Dedifferentiated amniotic fluid mesenchymal stem cell (primary cell): ENCODE results near the gene MLN.
A peak's percentile ranks its signal among the peaks of the same experiment; 100 is the strongest.

Experiments used
- DNase-seq: peaks from one replicate; pipeline ENCODE4 v3.0.0-alpha.2; 2016; ENCODE audit errors: extremely low spot score

MLN gene, protein sequence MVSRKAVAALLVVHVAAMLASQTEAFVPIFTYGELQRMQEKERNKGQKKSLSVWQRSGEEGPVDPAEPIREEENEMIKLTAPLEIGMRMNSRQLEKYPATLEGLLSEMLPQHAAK

GRCh38 chr6:33803571-33804053 lies at the start of gene MLN:
TSS of gene MLN (minus strand) at chr6:33804003. CDS start at chr6:33801163, 2,840 bp downstream.
- no peak for DNase-seq

GRCh38 chr6:33853026-33853425 lies 49.2 kb upstream of the MLN start:
- DNase-seq: no peak

DNA sequence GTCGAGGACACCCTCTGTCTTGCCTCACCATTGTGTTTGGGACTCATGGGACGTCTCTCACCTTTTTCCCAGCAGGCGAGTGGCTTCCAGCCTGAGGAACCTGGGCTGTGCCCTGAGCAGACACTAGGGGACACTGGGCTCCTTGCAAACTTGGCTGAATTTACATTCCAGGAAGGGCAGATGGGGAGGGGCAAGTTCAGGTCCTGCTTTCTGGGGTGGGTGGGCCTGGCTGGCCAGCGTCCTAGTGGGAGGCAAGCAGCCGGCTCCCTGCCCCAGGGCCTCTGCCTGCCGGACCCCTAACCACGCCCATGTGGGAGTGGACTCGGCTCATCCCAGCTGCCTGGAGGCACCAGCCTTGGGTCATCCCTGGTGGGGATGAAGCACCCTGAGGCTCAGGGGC lies 48.2 kb upstream of the MLN start:
- no peak for DNase-seq

DNA sequence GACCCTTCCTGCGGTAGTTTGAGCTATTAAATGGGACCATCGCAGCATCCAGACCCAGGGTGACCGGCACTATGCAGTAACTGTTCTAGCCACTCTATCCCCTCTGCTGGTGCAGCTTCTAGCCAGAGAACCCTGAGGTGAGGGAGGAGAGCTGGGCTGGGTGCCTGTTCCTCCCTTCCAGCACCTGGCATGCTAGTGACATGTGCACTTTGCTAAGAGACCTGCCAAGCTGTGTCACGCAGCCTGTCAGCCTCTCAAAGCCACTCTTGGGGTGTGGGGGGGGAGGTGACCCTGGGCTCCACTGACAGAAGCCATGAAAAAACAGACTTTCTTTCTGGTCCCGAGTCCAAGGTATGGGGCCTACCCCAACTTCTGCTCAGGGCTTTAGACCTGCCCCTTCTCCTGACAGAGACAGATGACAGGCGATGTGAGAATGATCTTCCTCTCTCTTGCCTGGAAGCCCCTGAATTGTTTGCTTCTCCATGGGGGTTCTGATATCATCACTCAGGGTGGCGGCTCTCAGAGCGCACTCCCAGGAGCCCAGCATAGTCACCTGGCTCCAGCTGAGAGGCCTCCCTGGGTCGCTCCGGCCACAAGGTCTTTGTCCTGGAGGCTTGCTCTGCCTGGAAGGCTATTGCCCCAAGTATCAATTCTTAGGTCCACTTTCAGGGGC lies 47.2 kb upstream of the MLN start:
- no peak for DNase-seq

DNA sequence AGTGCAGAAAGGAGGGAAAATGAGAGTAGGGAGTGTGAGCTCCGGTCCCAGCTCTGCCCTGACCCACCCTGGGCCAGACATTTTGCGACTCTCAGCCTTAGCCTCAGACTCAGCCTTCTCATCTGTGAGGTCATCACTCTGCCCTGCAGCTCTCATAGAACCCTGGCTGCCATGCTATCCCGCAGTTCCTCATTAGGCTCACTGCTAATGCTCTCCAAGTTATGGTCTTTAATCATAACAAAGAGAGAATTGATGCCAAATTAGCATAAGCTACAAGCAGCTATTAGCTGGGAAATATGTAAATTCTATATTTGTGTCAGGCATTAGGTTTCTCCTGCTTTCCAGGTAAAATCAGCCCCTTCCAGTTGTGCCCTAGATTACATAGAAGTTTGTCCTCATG lies 46.5 kb upstream of the MLN start:
- no peak for DNase-seq

GRCh38 chr6:33849500-33850075 lies 45.8 kb upstream of the MLN start:
- DNase-seq: no peak

GRCh38 chr6:33848484-33848883 lies 44.7 kb upstream of the MLN start:
- DNase-seq: no peak

GRCh38 chr6:33847867-33848266 lies 44.1 kb upstream of the MLN start:
- DNase-seq: no peak

GRCh38 chr6:33847078-33847477 lies 43.3 kb upstream of the MLN start:
- DNase-seq: no peak

DNA sequence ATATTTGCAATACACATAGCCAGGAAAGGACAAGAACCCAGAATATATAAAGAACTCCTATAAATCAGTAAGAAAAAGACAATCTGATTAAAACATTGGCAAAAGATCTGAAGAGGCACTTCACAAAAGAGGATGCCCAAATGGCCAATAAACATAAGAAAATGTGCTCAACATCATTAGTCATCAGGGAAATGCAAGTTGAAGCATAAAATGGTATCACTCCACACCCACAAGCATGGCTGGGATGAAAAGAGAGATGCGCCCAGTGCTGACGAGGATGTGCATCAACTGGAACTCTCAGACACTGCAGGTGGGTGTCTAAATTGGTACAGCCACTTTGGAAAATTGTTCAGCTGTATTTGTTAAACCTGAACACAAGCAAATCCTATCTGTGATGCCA lies 42.4 kb upstream of the MLN start:
- no peak for DNase-seq

GRCh38 chr6:33845031-33845745 lies 41.4 kb upstream of the MLN start:
- DNase-seq: no peak

DNA sequence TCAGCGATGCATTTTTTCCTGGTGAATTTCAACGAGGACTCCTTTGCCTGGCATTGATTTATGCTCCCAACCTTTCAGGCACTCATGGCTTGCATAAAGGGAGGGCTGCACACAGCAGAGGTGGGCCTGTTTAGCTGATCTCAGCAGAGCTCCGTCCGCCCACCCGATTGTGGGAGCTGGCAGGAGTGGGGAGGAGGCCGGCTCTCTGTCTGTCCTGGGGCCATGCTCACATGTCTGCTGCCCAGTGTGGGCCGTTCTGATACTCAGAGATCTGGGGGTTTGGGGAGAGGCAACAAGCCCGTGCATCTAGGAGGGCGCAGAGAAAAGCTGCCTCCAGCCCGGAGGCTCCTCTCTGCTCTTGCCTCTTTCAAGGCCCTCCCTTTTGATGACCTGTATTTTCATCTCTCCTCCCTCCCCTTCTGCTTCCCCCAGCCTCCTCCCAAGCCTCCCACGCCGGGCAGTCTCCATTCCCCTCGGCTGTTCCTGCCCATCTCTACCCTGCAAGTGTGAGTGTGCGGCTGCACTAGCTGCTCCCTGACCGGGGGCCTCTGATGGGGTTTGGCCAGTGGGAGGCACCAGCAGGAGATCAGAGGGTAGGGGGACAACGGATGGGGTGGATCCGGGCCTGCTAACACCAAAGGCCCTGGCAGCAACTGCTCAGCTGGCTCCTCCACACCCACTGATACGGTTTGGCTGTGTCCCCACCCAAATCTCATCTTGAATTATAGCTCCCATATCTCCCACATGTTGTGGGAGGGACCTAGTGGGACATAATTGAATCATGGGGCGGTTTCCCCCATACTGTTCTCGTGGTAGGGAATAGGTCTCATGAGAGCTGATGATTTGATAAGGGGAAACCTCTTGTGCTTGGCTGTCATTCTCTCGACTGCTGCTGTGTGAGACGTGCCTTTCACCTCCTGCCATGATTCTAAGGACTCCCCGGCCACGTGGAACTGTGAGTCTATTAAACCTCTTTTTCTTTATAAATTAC lies 39.6 kb upstream of the MLN start:
- no peak for DNase-seq

DNA sequence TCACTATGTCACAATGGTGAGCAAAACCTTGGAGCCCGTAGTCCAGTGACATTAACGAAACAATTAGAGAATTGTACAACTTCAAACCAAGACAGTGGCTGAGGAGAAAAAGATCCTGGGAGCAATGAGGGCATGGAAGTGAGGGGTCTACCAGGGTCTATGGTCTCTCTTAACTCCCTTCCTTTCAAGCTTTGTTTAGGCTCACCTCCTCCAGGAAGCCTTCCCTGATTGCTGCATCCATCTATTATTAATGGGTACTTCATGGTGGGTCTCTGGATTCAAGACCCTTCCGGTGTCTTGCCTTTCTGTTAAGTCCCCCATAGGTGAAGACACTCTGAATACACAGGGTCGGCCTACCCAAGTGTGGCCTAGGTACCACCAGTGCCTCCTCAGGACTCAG lies 38.1 kb upstream of the MLN start:
- DNase-seq: no peak

GRCh38 chr6:33841070-33841469 lies 37.3 kb upstream of the MLN start:
- no peak for DNase-seq

DNA sequence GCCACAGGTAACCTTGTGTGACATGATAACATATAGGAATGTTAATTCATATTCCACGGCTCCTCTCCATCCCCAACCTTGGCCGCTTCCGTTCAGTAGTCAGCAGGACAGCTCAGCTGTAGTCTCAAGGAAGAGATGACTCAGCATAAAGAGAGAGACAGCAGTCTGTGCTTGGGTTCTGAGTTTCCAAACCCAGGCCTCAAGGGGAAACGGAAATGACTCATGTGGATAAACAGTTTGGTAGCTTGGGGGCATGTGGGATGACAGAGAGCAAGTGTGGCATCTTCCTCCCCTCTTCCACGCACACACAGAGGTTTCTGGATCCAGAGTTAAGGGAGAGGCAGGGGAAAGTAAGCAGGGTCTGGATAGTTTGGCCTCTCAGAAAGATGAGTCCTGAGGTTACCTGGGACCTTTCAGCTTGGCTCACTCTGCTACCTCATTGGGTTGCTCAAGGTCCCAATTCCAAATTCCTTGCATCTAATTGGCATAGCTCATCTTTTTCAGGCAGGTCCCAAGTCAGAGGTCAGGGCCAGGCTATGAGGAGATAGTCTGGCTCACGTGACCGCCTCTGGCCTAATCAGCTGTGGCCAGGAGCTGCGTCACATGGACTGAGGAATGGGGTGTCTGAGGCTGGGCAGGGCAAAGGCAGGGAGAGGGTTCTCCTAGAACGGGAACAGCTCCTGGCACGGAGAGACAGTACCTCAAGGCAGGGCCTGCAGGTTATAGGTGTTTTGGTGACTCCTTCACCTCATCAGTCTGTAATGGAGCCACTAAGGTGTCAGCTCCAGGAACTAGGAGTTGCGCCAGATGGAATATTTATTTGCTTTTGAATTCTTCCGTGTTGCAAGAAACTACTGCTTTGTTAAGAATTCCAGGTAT lies 36.5 kb upstream of the MLN start:
- peak; percentile 94 for DNase-seq

DNA sequence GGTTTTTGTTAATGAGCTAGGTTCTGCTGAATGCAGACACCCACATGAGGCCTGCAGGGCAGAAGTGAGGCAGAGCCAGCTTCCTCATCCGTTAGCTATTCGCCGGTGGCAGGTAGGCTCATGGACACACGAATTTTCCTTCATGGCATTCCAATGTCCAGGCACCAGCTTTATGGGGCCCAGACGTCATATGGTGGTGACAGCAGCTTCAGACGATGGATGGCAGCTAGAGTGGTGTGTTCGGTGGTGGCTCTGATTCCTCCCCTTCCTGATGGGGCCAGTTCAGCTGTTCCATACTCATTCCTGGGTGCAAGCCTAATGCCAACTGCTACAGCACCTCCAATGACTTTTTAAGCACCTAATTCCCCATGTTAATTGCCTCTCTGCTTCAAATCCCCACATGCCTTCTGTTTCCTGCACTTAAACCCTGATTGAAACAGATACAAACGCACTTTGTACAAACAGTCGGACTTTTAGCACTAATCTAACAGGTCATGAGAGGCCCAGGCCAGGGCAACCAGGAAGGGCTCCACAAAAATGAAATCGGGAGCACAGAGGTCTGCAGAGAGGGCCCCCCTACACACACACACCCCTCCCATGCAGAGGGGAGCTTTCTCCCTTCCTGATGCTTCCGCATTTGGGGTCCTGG lies 35.7 kb upstream of the MLN start:
- DNase-seq: no peak

GRCh38 chr6:33838983-33839382 lies 35.2 kb upstream of the MLN start:
- DNase-seq: no peak

DNA sequence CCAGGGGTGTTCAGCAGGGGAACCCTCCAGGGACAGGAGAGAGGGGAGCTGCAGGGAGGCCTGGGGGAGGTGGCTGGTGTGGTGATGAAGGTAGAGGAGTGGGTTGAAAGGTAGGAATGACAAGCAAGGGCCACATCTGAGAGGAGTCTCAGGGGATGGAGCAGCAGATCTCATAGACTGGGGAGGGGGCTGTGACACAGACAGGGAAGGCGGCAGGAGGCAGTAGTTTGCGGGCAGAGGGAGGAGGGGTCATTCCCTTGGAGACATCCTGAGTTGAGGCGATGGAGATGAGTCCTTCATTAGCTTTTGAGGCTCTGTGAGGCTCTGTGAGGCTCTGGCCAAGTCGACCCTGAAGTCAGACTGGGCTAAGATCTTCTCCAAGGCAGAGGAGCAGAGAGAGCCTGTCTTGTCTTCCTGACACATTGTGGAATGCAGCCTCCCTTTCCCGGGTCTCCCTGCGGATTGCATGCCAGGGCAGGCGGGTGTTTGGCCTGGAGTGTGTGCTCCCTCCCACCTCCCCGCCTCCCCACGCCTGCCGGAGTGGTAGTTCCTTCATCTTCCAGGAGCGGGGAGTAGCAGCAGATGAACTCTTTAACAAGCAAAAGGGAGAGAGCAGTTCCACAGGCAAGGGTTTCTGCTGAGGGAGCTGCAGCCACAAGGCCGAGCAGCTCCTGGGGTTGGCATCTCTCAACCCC lies 34.3 kb upstream of the MLN start:
- DNase-seq: no peak

DNA sequence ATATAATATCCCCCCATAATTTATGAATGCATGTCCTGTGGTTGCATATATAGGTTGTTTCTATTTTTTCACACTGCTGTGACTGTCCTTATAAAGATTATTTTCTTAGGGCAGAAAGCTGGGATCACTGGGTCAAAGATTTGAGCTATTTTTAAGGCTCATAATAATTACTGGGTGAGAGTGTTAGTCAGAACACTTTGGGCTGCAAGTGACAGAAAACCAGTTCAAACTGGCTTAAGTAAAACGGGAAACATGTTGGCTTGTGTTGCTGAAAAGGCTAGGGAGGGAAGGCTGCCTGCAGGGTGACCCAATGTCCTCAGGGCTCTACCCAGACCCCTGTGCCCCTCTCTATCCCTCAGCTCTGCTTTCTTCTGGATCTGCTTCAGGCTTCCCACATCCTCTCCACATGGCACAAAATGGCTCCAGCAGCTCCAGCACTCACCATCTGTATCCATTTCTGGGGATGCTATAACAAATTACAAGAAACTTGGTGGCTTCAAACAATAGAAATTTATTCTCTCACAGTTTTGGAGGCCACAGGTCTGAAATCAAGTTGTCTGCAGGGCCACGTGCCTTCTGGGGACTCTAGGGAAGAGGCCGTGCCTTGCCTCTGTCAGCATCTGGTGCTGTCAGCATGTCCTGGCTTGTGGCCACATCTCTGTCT lies 33.1 kb upstream of the MLN start:
- DNase-seq: no peak
